ENCODE results near the gene ADSS1. TPM values are rescaled to one million over a fixed set of nuclear protein-coding genes. Genes with fewer than 3 reads are reported as not detected.

Gene ADSS1
- total RNA-seq, 1 experiment from 2014 or later, result 9.9 TPM

DNA sequence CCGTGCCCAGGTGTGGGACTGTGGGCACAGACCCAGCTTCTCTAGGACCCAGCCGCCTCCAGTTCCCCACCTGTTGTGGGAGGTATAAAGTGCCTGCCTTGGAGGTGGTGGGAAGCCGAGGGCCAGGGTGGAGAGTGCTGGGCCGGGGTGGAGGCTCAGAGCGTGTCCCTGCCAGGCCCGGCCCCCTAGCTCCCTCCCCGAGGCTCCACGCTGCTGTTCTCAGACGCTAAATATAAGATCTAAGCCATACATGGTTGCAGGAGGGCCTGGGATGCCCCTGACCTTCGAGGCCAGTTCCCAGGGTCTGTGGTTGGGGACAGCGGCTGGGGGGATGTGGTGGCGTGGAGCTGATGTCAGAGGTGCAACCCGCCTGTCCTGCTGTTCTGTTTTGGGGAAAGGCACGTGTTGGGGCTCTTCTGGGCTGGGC lies 23.8 kb upstream of the ADSS1 start:
- Histone ChIP-seq H3K79me2 (ENCODE audit: insufficient read depth, low read length) (peaks cover 54% of the 10 kb centered on the region), H3K27ac (ENCODE audit: low read depth, low read length) (0 out of 2 replicates have a peak overlapping the region, but pooled peaks have one; percentile 22), H4K20me1 (ENCODE audit: insufficient read depth) (no peaks in the 10 kb centered on the region), H3K4me1 (ENCODE audit: control insufficient read depth in 1 of 2, insufficient read depth in 2 of 2, low read length in 2 of 2) (peaks cover 7 to 14% of the 10 kb centered on the region in 2 experiments; a peak in 3 of 4 replicates), H3K4me2 (ENCODE audit: low read length) (no peak overlapping the region), H3K9me2 (ENCODE audit: insufficient read depth) (no peaks in the 10 kb centered on the region), H3K4me3 (replicated peaks in 1 of 2; ENCODE audit: low read depth in 1 of 2, low read length in 2 of 2) (no peak overlapping the region), H3K9ac (ENCODE audit: low read length) (no peak overlapping the region), H3K9me3 (ENCODE audit: control insufficient read depth in 1 of 2, insufficient read depth in 1 of 2, low read depth in 1 of 2, low read length in 2 of 2) (no peaks in the 10 kb centered on the region), H3K36me3 (ENCODE audit: control insufficient read depth in 1 of 2, insufficient read depth in 2 of 2, low read length in 2 of 2) (peaks cover 24 to 26% of the 10 kb centered on the region in 2 experiments; a peak in 3 of 4 replicates), H2AFZ (ENCODE audit: low read depth, low read length, poor library complexity, severe bottlenecking) (no peak overlapping the region), H3K27me3 (ENCODE audit: insufficient read depth, low read length) (no peaks in the 10 kb centered on the region)
- TF ChIP-seq ZFX (IDR thresholded peaks at IDR 0.05), result no peak
- TF ChIP-seq, protein P1, sequence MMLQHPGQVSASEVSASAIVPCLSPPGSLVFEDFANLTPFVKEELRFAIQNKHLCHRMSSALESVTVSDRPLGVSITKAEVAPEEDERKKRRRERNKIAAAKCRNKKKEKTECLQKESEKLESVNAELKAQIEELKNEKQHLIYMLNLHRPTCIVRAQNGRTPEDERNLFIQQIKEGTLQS (IDR thresholded peaks at IDR 0.05), result no peak
- no peak for TF ChIP-seq CTCF (IDR thresholded peaks at IDR 0.05 in 2 of 3, conservative IDR thresholded peaks at IDR 0.05 in 1 of 3; ENCODE audit: borderline replicate concordance in 1 of 3, insufficient read depth in 1 of 3, low read depth in 2 of 3, low read length in 2 of 3)
- no peak for TF ChIP-seq EGR1 (IDR thresholded peaks at IDR 0.05; ENCODE audit: low read depth)
- no peak for TF ChIP-seq SIN3A (IDR thresholded peaks at IDR 0.05; ENCODE audit: low read depth)
- no peak for TF ChIP-seq POLR2AphosphoS5 (IDR thresholded peaks at IDR 0.05; ENCODE audit: low read depth, low read length)
- no peak for TF ChIP-seq ZNF274 (IDR thresholded peaks at IDR 0.05; ENCODE audit: low read depth, low read length)
- no peak for TF ChIP-seq MAX (IDR thresholded peaks at IDR 0.05)
- TF ChIP-seq CEBPB (IDR thresholded peaks at IDR 0.05; ENCODE audit: low read depth), result no peak
- ChIA-PET POLR2A (no interaction called here), CTCF (no interaction called here), RAD21 (ENCODE audit: low non-redundant PET in 1 of 2, low total read pairs in 2 of 2, uncharacterized antibody in 2 of 2, unreplicated experiment in 2 of 2) (no interaction called here)
- DNase-seq (ENCODE audit: low read depth, low spot score), result no peak
- intact Hi-C loops (cut with micrococcal nuclease), result no loop called here
- BruUV-seq (replicated peaks), result no TSS peak
- ATAC-seq, result no peak
